Right lobe of liver (tissue), 4 donors: ENCODE data around the gene MCEE.

Experiments
- POLR2A ChIP-seq: fragments of 450-650 bp; IDR thresholded peaks from one replicate; pipeline ENCODE4 v1.6.1; 2017; ENCODE audit warnings: antibody characterized with exemption, mild to moderate bottlenecking
- TF ChIP-seq, protein P1 (sequence below), 4 donors: fragments of 200-600 bp in 3 of 4; fragments of 450-650 bp in 1 of 4; IDR thresholded peaks; one replicate each; pipeline versions ENCODE4 v1.5.1 to v1.8.0; 2016 to 2022; ENCODE audit warnings: antibody characterized with exemption in 4 of 4, mild to moderate bottlenecking in 2 of 4
- donor health status: DM: no; HTN: no; CAD: no.
- donor health status: DM: no; HTN: no; CAD: no.
- donor health status: DM: no; HTN: yes; CAD: no.

DNA sequence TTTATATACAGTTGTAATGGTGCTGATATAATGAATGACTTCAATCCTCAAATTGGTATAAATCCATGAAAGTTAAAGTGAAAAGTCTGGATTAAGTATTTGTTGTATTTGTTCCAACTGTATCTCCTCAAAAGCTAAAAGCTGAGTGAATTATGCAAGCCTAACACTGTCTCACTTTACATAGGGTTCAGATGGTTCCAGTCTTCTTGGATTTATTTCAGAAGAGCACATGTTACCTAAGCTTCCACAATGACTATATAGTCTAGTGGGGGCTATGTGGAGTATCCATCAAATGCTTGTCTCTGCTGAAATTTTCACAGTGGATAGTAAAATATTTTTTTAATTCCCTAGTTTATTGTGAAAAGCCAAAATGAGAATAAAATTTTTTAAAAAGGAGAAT is 13.0 kb downstream of the MCEE start:
- TF ChIP-seq, protein P1, sequence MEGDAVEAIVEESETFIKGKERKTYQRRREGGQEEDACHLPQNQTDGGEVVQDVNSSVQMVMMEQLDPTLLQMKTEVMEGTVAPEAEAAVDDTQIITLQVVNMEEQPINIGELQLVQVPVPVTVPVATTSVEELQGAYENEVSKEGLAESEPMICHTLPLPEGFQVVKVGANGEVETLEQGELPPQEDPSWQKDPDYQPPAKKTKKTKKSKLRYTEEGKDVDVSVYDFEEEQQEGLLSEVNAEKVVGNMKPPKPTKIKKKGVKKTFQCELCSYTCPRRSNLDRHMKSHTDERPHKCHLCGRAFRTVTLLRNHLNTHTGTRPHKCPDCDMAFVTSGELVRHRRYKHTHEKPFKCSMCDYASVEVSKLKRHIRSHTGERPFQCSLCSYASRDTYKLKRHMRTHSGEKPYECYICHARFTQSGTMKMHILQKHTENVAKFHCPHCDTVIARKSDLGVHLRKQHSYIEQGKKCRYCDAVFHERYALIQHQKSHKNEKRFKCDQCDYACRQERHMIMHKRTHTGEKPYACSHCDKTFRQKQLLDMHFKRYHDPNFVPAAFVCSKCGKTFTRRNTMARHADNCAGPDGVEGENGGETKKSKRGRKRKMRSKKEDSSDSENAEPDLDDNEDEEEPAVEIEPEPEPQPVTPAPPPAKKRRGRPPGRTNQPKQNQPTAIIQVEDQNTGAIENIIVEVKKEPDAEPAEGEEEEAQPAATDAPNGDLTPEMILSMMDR (IDR thresholded peaks at IDR 0.05), result no peak
- no peak for TF ChIP-seq POLR2A
